Esophagus squamous epithelium (tissue), 5 donors: Measurements from ENCODE around the gene GDPD5. TPM values are rescaled to one million over a fixed set of nuclear protein-coding genes. Genes with fewer than 3 reads are reported as not detected.

Source experiments
- DNase-seq: peaks from one replicate; lab custom pipeline; 2025; lab: John Stamatoyannopoulos, UW
- H3K27ac ChIP-seq, 4 donors: fragments of 200-600 bp; sonication (generic); one replicate each; pipeline ENCODE4 v1.5.1; 2016 to 2019; ENCODE audit warnings: mild to moderate bottlenecking in 1 of 4
- H3K27me3 ChIP-seq, 4 donors: fragments of 200-600 bp; sonication (generic); 1 replicate in 3 of 4; 2 replicates in 1 of 4; pipeline versions ENCODE4 v1.5.1 to v1.6.0; 2017 to 2021; ENCODE audit warnings: antibody characterized with exemption in 1 of 4
- H3K36me3 ChIP-seq, 3 donors: fragments of 200-600 bp; sonication (generic); one replicate each; pipeline ENCODE4 v1.5.1; 2016 to 2019
- H3K4me1 ChIP-seq, 3 donors: fragments of 200-600 bp; sonication (generic); one replicate each; pipeline ENCODE4 v1.5.1; 2017 to 2019
- H3K4me3 ChIP-seq, 4 donors: fragments of 200-600 bp; sonication (generic); 1 replicate in 3 of 4; 2 replicates in 1 of 4; pipeline ENCODE4 v1.5.1; 2016 to 2019; ENCODE audit warnings: mild to moderate bottlenecking in 2 of 4, moderate library complexity in 1 of 4
- H3K9me3 ChIP-seq, 3 donors: fragments of 200-600 bp; sonication (generic); one replicate each; pipeline ENCODE4 v1.5.1; 2016 to 2019
- POLR2A ChIP-seq, 4 donors: fragments of 450-650 bp; IDR thresholded peaks; one replicate each; pipeline ENCODE4 v1.6.1; 2017; ENCODE audit warnings: antibody characterized with exemption in 4 of 4, mild to moderate bottlenecking in 4 of 4, moderate library complexity in 3 of 4
- WGBS, 2 donors: methylation state at CpG; one replicate each; pipeline ENCODE4 v1.1.5; 2018; 5-methylcytosine and 5-hydroxymethylcytosine counted together
- intact Hi-C: fragments of 100-400 bp; cut with DNase I; formaldehyde crosslinking; loops from one replicate; pipeline ENCODE4 v1.15.0; 2022
- total RNA-seq, 4 donors: library from RNA; depleted of rRNA; stranded (reverse); fragments of >200 nt; gene quantifications; one replicate each; pipeline ENCODE4 v1.1.0, GENCODE V29; 2016
- TF ChIP-seq, protein P1 (sequence below), 6 experiments: fragments of 450-650 bp in 4 of 6; fragments of 200-600 bp in 2 of 6; sonication (generic) in 2 of 6; IDR thresholded peaks; one replicate each; pipeline ENCODE4 v1.5.1; 2016 to 2019; ENCODE audit warnings: antibody characterized with exemption in 6 of 6, mild to moderate bottlenecking in 4 of 6, moderate library complexity in 4 of 6
- donor health status: DM: yes; HTN: yes; CAD: no.

The GDPD5 gene
- total RNA-seq, 4 donors from 2014 or later: 0.57 to 2.3 (median 1.6) TPM

GRCh38 chr11:75389925-75390324 lies 135.8 kb downstream of the GDPD5 start:
- WGBS, 2 donors: 82 to 89% methylated on average over 7 of the region's 7 CpGs
- no peak overlapping the region for H3K27ac ChIP-seq
- intact Hi-C loops: loop anchor here (5.0 to 10.0 kb wide), 2 partner anchors 65 to 142 kb away; no protein-coding TSS in a partner anchor
- peaks cover 0 to 32% (median 0%) of the 10 kb centered on the region in 4 donors for H3K27me3 ChIP-seq
- TF ChIP-seq, protein P1, sequence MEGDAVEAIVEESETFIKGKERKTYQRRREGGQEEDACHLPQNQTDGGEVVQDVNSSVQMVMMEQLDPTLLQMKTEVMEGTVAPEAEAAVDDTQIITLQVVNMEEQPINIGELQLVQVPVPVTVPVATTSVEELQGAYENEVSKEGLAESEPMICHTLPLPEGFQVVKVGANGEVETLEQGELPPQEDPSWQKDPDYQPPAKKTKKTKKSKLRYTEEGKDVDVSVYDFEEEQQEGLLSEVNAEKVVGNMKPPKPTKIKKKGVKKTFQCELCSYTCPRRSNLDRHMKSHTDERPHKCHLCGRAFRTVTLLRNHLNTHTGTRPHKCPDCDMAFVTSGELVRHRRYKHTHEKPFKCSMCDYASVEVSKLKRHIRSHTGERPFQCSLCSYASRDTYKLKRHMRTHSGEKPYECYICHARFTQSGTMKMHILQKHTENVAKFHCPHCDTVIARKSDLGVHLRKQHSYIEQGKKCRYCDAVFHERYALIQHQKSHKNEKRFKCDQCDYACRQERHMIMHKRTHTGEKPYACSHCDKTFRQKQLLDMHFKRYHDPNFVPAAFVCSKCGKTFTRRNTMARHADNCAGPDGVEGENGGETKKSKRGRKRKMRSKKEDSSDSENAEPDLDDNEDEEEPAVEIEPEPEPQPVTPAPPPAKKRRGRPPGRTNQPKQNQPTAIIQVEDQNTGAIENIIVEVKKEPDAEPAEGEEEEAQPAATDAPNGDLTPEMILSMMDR (IDR thresholded peaks at IDR 0.05): no peak
- TF ChIP-seq POLR2A (IDR thresholded peaks at IDR 0.05): no peak
- no peaks in the 10 kb centered on the region for H3K9me3 ChIP-seq
- H3K36me3 ChIP-seq: no peaks in the 10 kb centered on the region
- no peak overlapping the region for H3K4me3 ChIP-seq
- peaks cover 0 to 13% (median 4%) of the 10 kb centered on the region in 3 donors for H3K4me1 ChIP-seq
- DNase-seq: no peak

DNA sequence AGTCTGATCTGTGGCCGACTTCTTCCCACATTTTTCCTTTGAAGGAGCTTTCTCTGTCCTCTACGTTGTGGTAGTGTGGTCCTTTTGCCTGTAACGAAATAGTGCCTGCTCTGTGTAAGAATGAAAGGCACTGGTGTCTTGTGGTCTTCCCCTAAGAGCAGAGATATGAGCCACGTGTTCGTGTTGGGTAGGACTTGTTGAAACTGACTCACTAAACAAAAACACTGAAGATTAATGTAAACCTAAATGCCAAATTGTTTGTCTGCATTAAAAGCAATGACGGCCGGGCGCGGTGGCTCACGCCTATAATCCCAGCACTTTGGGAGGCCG lies 136.5 kb downstream of the GDPD5 start:
- Histone ChIP-seq H3K9me3 (no peaks in the 10 kb centered on the region), H3K36me3 (no peaks in the 10 kb centered on the region), H3K4me1 (peaks cover 0 to 18% (median 4%) of the 10 kb centered on the region in 3 donors), H3K27me3 (peaks cover 0 to 32% (median 0%) of the 10 kb centered on the region in 4 donors), H3K4me3 (no peak overlapping the region), H3K27ac (no peak overlapping the region)
- intact Hi-C loops: loop anchor here (10.0 kb wide), 1 partner anchor 64 kb away; no protein-coding TSS in a partner anchor
- TF ChIP-seq POLR2A (IDR thresholded peaks at IDR 0.05): no peak
- TF ChIP-seq, protein P1 (IDR thresholded peaks at IDR 0.05): no peak
- DNase-seq: no peak
- 45 to 56% methylated on average over 10 to 11 of the region's 11 CpGs for WGBS, 2 donors

DNA sequence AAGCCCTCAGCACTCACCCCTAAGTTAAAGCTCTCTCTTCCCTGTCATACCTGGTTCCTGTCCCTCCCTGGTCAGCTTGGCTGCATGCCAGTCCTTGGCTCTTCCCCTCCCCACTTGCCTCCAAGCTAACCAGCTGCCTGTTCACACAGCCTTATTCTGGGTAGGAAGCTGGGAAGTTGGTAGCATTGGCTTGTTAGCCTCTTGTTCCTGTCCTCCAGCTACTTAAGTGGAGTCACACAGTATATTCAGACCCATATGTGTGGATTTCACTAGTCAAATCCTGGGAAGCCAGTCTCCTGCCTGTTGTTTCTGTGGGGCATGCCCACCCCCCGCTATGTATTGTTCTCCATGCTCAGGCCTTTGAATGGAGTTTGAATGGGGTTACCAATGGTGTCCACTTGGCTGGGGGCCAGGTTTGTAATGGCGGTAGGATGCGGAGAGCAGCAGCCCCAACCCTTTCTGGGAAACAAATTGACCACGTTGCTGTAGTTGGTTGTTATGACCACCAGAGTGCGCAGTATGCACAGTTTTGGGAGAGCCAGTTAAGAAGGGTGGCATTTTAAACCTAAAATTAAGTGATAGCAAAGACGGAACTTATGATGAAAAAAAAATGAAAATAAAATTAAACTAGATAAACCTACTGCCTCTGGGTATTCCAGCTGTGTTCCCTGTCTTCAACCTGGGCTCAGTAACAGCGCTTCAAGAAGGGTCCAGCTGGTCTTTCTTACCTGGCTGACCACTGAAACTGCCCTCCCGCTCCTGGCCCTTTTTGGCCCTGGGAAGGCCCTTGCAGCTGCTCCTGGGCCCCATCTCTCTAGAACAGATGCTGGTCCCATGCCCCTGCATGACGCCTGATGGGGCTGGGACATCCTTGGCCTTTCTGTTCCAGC lies 137.1 kb downstream of the GDPD5 start:
- intact Hi-C loops: loop anchor here (10.0 kb wide), 1 partner anchor 64 kb away; no protein-coding TSS in a partner anchor
- Histone ChIP-seq H3K4me3 (no peak overlapping the region), H3K27me3 (peaks cover 0 to 32% (median 0%) of the 10 kb centered on the region in 4 donors), H3K4me1 (peaks cover 0 to 22% (median 4%) of the 10 kb centered on the region in 3 donors), H3K27ac (peak overlapping the region; percentile 9 to 54 (median 28)), H3K9me3 (no peaks in the 10 kb centered on the region), H3K36me3 (no peaks in the 10 kb centered on the region)
- 22 to 24% methylated on average over 9 of the region's 9 CpGs for WGBS, 2 donors
- TF ChIP-seq, protein P1 (IDR thresholded peaks at IDR 0.05): peak; percentile 55 to 85 (median 81)
- no peak for TF ChIP-seq POLR2A (IDR thresholded peaks at IDR 0.05)
- no peak for DNase-seq

- Histone ChIP-seq H3K4me1 (peaks cover 0 to 25% (median 4%) of the 10 kb centered on the region in 3 donors), H3K9me3 (no peaks in the 10 kb centered on the region), H3K4me3 (no peak overlapping the region), H3K36me3 (no peaks in the 10 kb centered on the region), H3K27ac (no peak overlapping the region), H3K27me3 (peaks cover 0 to 32% (median 0%) of the 10 kb centered on the region in 4 donors)
- intact Hi-C loops: loop anchor here (10.0 kb wide), 1 partner anchor 63 kb away; no protein-coding TSS in a partner anchor
- no peak for DNase-seq
- WGBS, 2 donors: 50 to 57% methylated on average over 3 of the region's 3 CpGs
- TF ChIP-seq POLR2A (IDR thresholded peaks at IDR 0.05): no peak
- TF ChIP-seq, protein P1 (IDR thresholded peaks at IDR 0.05): no peak
Observed at GRCh38 chr11:75387736-75388294, 137.9 kb downstream of the GDPD5 start.
